NT2/D1 (cell line): ENCODE measurements around the gene DIRAS1.

Source experiments
- YY1 ChIP-seq: IDR thresholded peaks from 2 replicates; pipeline ENCODE4 v1.6.1; 2011; ENCODE audit not compliant: insufficient read length, insufficient read depth
- ZNF274 ChIP-seq: IDR thresholded peaks from 2 replicates; pipeline ENCODE4 v1.6.1; 2011; ENCODE audit warnings: mild to moderate bottlenecking, low read depth, low read length

GRCh38 chr19:2750808-2751437, 29.8 kb upstream of the DIRAS1 start:
- TF ChIP-seq ZNF274, result no peak
- no peak for TF ChIP-seq YY1
